HG03095 (cell line): ENCODE measurements around the gene GPA33.
"Not testable (repeated sequence)": the region's sequence is repeated elsewhere in the genome, so short reads cannot be mapped to it uniquely, and the experiment has no call there.

Experiments used
- ATAC-seq: cut with Tn5 transposase; IDR thresholded peaks from one replicate; pipeline ENCODE4 v1.9.1; 2021; ENCODE audit warnings: moderate library complexity; ENCODE audit not compliant: unreplicated experiment

The GPA33 gene

GRCh38 chr1:167059045-167059808, 30.9 kb downstream of the GPA33 start:
- ATAC-seq, result no peak

- ATAC-seq, result peak; percentile 68
Observed at GRCh38 chr1:167057241-167057688, 32.9 kb downstream of the GPA33 start.

GRCh38 chr1:167056529-167057231, 33.5 kb downstream of the GPA33 start:
- no peak for ATAC-seq

DNA sequence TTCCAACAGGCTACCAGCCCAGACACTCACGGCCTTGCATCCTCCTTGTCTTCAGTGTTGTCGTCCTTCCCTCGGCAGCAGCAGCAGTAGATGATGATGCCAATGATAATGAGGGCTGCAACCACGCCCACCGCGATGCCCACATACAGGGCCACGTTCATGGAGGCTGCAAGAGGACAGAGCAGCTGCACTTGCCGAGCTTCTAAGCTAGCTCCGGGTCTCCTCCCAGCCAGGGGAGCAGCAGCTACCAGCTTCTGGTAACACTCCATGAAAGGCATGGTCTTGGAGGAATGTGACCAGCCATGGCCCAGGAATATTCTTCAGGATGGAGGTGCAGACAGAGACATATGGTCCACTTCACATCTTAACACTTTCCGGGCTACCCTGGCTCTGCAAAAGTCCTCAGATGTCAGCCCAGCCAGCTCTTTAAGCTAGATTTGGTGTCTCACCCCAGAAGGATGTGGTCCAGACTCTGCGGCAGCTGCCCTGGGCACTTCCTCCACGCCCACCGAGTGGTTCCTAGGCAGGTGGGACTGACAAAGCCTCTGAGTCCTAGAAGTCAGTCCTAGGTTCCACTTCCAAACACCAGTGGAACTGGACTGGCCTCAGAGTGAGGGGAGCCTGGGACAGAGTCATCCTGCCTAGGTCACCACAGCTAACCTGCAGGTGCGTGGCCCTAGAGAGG, 35.1 kb downstream of the GPA33 start:
- no peak for ATAC-seq

DNA sequence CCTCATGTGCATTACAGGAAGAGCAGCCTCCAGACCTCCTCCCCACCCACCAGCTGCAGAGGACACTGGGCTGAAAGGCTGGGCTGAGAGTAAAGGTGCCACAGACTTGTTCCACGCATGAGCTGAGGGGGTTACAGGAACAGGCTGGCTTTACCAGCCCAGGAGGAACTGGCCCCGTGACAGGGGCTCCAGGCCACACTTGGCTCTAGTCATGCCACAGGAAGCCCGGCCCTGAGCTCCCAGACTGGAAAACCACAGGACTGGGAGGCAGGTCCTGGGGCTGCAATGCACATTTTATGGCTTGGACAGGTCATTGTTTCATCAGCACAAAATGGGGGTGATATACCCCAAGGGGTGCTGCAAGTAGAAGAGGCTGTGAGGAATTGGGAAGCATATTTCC, 35.6 kb downstream of the GPA33 start:
- no peak for ATAC-seq

GRCh38 chr1:167052389-167052788, 37.8 kb downstream of the GPA33 start:
- no peak for ATAC-seq

DNA sequence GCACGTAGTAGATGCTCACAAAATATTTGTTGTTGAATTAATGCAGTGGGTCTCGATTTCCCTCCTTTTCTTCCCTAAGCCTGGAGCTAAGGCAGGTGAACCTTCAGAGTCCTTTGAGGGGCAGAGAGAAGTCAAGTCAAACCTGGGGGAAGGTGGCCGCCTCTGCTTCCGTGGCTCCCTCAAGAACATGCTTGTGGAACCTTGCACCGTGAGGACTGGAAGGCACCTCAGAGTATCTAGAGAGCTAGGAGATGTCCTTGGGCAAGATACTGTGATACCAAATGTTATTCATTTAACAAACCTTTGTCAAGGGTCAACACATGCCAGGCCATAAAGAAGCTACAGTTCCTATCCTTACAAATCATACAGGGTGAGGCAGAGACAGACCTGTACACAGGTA, 38.3 kb downstream of the GPA33 start:
- no peak for ATAC-seq

DNA sequence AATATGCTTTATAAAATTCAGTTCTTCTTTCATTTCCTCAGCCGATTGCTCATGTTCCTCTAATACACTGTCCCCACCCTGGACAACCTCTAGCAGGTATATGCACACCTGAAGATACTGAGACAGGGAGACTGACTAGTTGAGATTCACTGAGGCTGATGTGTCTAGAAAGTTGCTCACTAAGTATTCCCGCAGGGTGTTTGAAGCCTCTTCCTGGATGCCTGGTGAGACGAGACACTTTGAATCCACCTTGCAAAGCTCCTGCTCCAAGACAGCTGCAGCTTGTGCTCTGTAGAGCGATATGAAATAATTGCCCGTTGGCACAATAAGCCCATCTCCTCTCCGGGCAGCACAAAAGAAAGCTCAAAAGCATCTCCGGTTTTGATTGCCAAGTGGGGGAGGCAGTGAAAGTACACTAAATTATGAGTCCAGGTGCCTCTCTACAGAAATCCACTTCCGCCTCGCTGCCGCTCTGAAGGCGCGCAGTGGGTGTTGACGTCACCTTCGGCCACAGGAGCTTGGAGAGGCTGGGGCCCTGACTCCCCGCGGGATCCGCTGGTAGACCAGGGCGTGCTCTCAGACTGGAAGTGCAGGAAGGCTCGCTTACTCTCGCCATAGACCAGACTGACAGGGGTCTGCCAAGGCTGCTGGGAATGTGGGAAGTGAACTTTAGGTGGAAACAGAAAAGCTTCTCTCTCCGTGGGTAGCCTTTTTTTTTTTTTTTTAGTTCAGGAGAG, 46.3 kb downstream of the GPA33 start:
- ATAC-seq, result peak; percentile 98

- ATAC-seq, result no peak
Observed at GRCh38 chr1:167033646-167034045, 56.5 kb downstream of the GPA33 start.

DNA sequence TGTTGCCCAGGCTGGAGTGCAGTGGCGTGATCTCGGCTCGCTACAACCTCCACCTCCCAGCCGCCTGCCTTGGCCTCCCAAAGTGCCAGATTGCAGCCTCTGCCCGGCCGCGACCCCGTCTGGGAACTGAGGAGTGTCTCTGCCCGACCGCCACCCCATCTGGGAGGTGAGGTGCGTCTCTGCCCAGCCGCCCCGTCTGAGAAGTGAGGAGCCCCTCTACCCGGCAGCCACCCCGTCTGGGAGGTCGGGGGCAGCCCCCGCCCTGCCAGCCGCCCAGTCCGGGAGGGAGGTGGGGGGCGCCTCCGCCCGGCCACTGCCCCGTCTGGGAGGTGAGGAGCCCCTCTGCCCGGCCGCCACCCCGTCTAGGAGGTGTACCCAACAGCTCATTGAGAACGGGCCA, 60.6 kb downstream of the GPA33 start:
- not testable (repeated sequence) for ATAC-seq

DNA sequence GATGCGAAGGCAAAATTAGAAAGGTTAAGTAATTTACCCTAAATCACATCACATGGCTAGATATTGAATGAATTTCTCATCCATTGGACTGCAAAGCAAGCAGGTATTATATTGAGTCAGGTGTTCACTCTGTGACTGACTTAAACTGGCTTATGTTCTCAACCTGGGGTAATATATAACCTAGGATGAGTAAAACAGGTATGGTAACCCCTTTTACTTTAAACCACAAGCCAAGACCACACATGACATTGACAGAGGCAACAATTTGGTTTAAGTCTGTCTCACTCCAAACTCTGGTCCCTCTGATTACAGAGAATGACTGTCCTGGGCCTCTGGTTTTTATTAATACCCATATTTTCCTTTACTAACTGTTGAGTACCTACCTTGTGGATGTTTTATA, 67.8 kb downstream of the GPA33 start:
- peak; percentile 83 for ATAC-seq

GRCh38 chr1:167016100-167016750, 74.0 kb downstream of the GPA33 start:
- ATAC-seq, result no peak

GRCh38 chr1:167013108-167013929, 76.9 kb downstream of the GPA33 start:
- no peak for ATAC-seq

GRCh38 chr1:167012570-167012969, 77.6 kb downstream of the GPA33 start:
- ATAC-seq, result no peak

GRCh38 chr1:167011560-167012191, 78.5 kb downstream of the GPA33 start:
- ATAC-seq, result no peak

DNA sequence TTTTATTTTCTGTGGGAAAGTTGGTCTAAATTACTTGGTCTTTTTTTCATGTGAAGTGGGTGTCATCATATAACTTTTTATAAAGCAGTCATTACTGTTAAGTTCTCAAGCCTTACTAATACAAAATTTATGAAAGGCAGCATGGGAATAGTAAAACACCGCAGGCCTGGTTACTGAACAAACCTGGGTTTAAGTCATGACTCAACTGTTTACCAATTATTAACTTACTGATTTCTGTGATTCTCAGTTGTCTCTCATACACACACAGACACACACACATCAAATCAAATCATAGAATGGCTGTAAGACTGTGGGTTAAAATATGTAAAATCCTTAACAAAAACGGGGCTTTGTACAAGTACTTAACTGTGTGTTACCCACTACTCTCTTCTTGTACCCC, 86.5 kb downstream of the GPA33 start:
- ATAC-seq, result no peak
